IMR-90 (cell line): ENCODE data around the gene OGFR. TPM values are rescaled to one million over a fixed set of nuclear protein-coding genes. Genes with fewer than 3 reads are reported as not detected.

ENCODE experiments used
- ATAC-seq: fragments of 200-7000 bp; cut with Tn5 transposase; 2 replicates; pipeline ENCODE4 v1.9.1; 2020; ENCODE audit warnings: low read depth, mild to moderate bottlenecking, moderate library complexity
- BruUV-seq: library from RNA; stranded (reverse); fragments of 400-500 nt; replicated peaks from 2 replicates; lab custom pipeline; 2021; lab: Mats Ljungman, UMichigan
- CTCF ChIA-PET: fragments of 300-600 bp; formaldehyde crosslinking; extraction: SDS; loops from one replicate; lab custom pipeline; 2021; ENCODE audit warnings: antibody characterized with exemption; lab: Yijun Ruan, JAX
- POLR2A ChIA-PET: fragments of 300-600 bp; sonication (Branson Sonifier 250); formaldehyde crosslinking; loops from one replicate; lab custom pipeline; 2022; ENCODE audit warnings: antibody characterized with exemption; ENCODE audit not compliant: unreplicated experiment; lab: Charles Lee
- DNase-seq: peaks from one replicate; pipeline ENCODE4 v3.0.0; 2013
- H2AFZ ChIP-seq: replicated peaks from 2 replicates; pipeline ENCODE3; 2013; ENCODE audit warnings: low read length, mild to moderate bottlenecking; ENCODE audit not compliant: poor library complexity
- H2AK5ac ChIP-seq: 2 replicates; pipeline ENCODE4 v1.6.1; 2013; ENCODE audit warnings: low read depth, low read length, inconsistent platforms
- H2AK9ac ChIP-seq: replicated peaks from 2 replicates; pipeline ENCODE3; 2013; ENCODE audit warnings: mild to moderate bottlenecking, low read depth, low read length, moderate library complexity; ENCODE audit not compliant: poor library complexity
- H2BK120ac ChIP-seq: 2 replicates; pipeline ENCODE4 v1.6.1; 2013; ENCODE audit warnings: low read depth, low read length, inconsistent platforms
- H2BK15ac ChIP-seq: 3 replicates; pipeline ENCODE4 v1.6.1; 2013; ENCODE audit warnings: low read depth, low read length, inconsistent platforms
- H2BK20ac ChIP-seq: 2 replicates; pipeline ENCODE4 v1.6.1; 2013; ENCODE audit warnings: low read depth, mild to moderate bottlenecking, inconsistent platforms, low read length, moderate library complexity
- H2BK5ac ChIP-seq: 2 replicates; pipeline ENCODE4 v1.6.1; 2013; ENCODE audit warnings: mild to moderate bottlenecking, low read depth, low read length, inconsistent platforms; ENCODE audit not compliant: poor library complexity, severe bottlenecking
- H3K14ac ChIP-seq: replicated peaks from 2 replicates; pipeline ENCODE4 v1.6.1; 2013; ENCODE audit warnings: low read depth, low read length, inconsistent platforms
- H3K18ac ChIP-seq: 2 replicates; pipeline ENCODE4 v1.6.1; 2013; ENCODE audit warnings: low read depth, low read length, control low read depth
- H3K23ac ChIP-seq: 2 replicates; pipeline ENCODE4 v1.6.1; 2013; ENCODE audit warnings: low read depth, low read length, inconsistent platforms
- H3K27ac ChIP-seq: 2 replicates; pipeline ENCODE4 v1.5.1; 2013; ENCODE audit warnings: mild to moderate bottlenecking, control low read depth, low read length; ENCODE audit not compliant: insufficient read depth
- H3K27me3 ChIP-seq: 2 replicates; pipeline ENCODE4 v1.6.1; 2013; ENCODE audit warnings: low read length; ENCODE audit not compliant: control insufficient read depth, insufficient read depth
- H3K36me3 ChIP-seq: 2 replicates; pipeline ENCODE4 v1.6.1; 2013; ENCODE audit warnings: low read length, mixed read lengths; ENCODE audit not compliant: control insufficient read depth, insufficient read depth
- H3K4ac ChIP-seq: 2 replicates; pipeline ENCODE4 v1.6.1; 2013; ENCODE audit warnings: low read depth, low read length, inconsistent platforms
- H3K4me1 ChIP-seq: 2 replicates; pipeline ENCODE4 v1.6.1; 2013; ENCODE audit warnings: low read length, mixed read lengths; ENCODE audit not compliant: control insufficient read depth, insufficient read depth
- H3K4me2 ChIP-seq: 2 replicates; pipeline ENCODE4 v1.6.1; 2013; ENCODE audit warnings: low read depth, mild to moderate bottlenecking, control low read depth, low read length, moderate library complexity
- H3K4me3 ChIP-seq: 2 replicates; pipeline ENCODE4 v1.5.1; 2013; ENCODE audit warnings: low read depth, mild to moderate bottlenecking, control low read depth, low read length, moderate library complexity; ENCODE audit not compliant: insufficient read depth
- H3K56ac ChIP-seq: 2 replicates; pipeline ENCODE4 v1.6.1; 2013; ENCODE audit warnings: low read length, inconsistent platforms; ENCODE audit not compliant: insufficient read depth; ENCODE audit errors: extremely low read depth
- H3K79me1 ChIP-seq, 2 experiments: 2 replicates each; pipeline ENCODE4 v1.6.1; 2013; ENCODE audit warnings: low read length in 2 of 2, inconsistent platforms in 1 of 2, low read depth in 1 of 2
- H3K9ac ChIP-seq: 2 replicates; pipeline ENCODE4 v1.6.1; 2013; ENCODE audit warnings: low read depth, low read length, control low read depth
- H3K9me1 ChIP-seq: 2 replicates; pipeline ENCODE4 v1.6.1; 2013; ENCODE audit warnings: low read length, inconsistent platforms; ENCODE audit not compliant: insufficient read depth
- H3K9me3 ChIP-seq: 2 replicates; pipeline ENCODE4 v1.6.1; 2013; ENCODE audit warnings: low read length; ENCODE audit not compliant: control insufficient read depth, insufficient read depth
- H4K20me1 ChIP-seq: 2 replicates; pipeline ENCODE4 v1.6.1; 2013; ENCODE audit warnings: low read length, inconsistent platforms; ENCODE audit not compliant: insufficient read depth
- H4K5ac ChIP-seq: 2 replicates; pipeline ENCODE4 v1.6.1; 2013; ENCODE audit warnings: mild to moderate bottlenecking, low read depth, low read length, control low read depth
- H4K8ac ChIP-seq, 2 experiments: 2 replicates each; pipeline ENCODE4 v1.6.1; 2013; ENCODE audit warnings: low read depth in 2 of 2, low read length in 2 of 2, control low read depth in 1 of 2, inconsistent platforms in 1 of 2
- H4K91ac ChIP-seq: 2 replicates; pipeline ENCODE4 v1.6.1; 2013; ENCODE audit warnings: low read depth, low read length, inconsistent platforms; ENCODE audit not compliant: insufficient read depth
- BHLHE40 ChIP-seq: fragments of 150-350 bp; IDR thresholded peaks from 2 replicates; pipeline ENCODE4 v1.6.1; 2016; ENCODE audit warnings: mild to moderate bottlenecking, low read depth, low read length
- CEBPB ChIP-seq: IDR thresholded peaks from 2 replicates; pipeline ENCODE4 v1.6.1; 2012; ENCODE audit warnings: low read depth, low read length, improper control_type of control experiment
- CHD1 ChIP-seq: IDR thresholded peaks from 2 replicates; pipeline ENCODE4 v1.6.1; 2012; ENCODE audit warnings: low read depth, low read length, improper control_type of control experiment
- FOS ChIP-seq: fragments of 150-350 bp; IDR thresholded peaks from 2 replicates; pipeline ENCODE4 v1.6.1; 2016; ENCODE audit warnings: low read depth, low read length
- MAFK ChIP-seq: IDR thresholded peaks from 2 replicates; pipeline ENCODE4 v1.6.1; 2012; ENCODE audit warnings: low read depth, low read length, improper control_type of control experiment
- MAZ ChIP-seq: IDR thresholded peaks from 2 replicates; pipeline ENCODE4 v1.6.1; 2012; ENCODE audit warnings: low read depth, mild to moderate bottlenecking, low read length, improper control_type of control experiment, moderate library complexity, borderline replicate concordance
- MXI1 ChIP-seq: IDR thresholded peaks from 2 replicates; pipeline ENCODE4 v1.6.1; 2012; ENCODE audit warnings: low read depth, mild to moderate bottlenecking, low read length, moderate library complexity, borderline replicate concordance
- POLR2A ChIP-seq: IDR thresholded peaks from 2 replicates; pipeline ENCODE4 v1.6.1; 2012; ENCODE audit warnings: mild to moderate bottlenecking, low read depth, low read length
- RAD21 ChIP-seq: IDR thresholded peaks from 2 replicates; pipeline ENCODE4 v1.6.1; 2012; ENCODE audit warnings: low read length, improper control_type of control experiment
- RCOR1 ChIP-seq: IDR thresholded peaks from 2 replicates; pipeline ENCODE4 v1.6.1; 2012; ENCODE audit warnings: mild to moderate bottlenecking, low read length, improper control_type of control experiment; ENCODE audit not compliant: insufficient replicate concordance
- RFX5 ChIP-seq: IDR thresholded peaks from 2 replicates; pipeline ENCODE4 v1.8.0; 2012; ENCODE audit warnings: low read depth, mild to moderate bottlenecking, low read length, moderate library complexity
- SMC3 ChIP-seq: fragments of 150-350 bp; IDR thresholded peaks from 2 replicates; pipeline ENCODE4 v1.6.1; 2016; ENCODE audit warnings: low read depth, mild to moderate bottlenecking, antibody characterized with exemption, low read length, moderate library complexity
- WGBS, 2 experiments: methylation state at CpG; one replicate each; pipeline versions ENCODE4 v1.1.5 to v1.1.7; 2013; ENCODE audit warnings: missing lambda C conversion rate in 2 of 2; ENCODE audit not compliant: insufficient read length in 1 of 2; ENCODE audit errors: extremely low coverage in 2 of 2; 5-methylcytosine and 5-hydroxymethylcytosine counted together
- dilution Hi-C: fragments of 300-500 bp; cut with HindIII; formaldehyde crosslinking; loops from one replicate; pipeline ENCODE4 v1.14.3; 2018; ENCODE audit warnings: low sequenced_read_pairs; ENCODE audit not compliant: unreplicated experiment
- in situ Hi-C: fragments of 300-500 bp; cut with MboI; formaldehyde crosslinking; loops from 3 replicates; pipeline ENCODE4 v1.14.3; 2019; ENCODE audit warnings: low sequenced_read_pairs, inconsistent platforms, mixed read lengths
- intact Hi-C: fragments of 100-400 bp; cut with micrococcal nuclease; formaldehyde crosslinking; loops from 2 replicates; pipeline ENCODE4 v1.10.0; 2022
- polyA plus RNA-seq, 3 experiments: library from polyadenylated mRNA; depleted of rRNA; stranded (reverse); fragments of >200 nt; gene quantifications; 2 replicates each; pipeline ENCODE4 v1.2.3, GENCODE V29; 2012; ENCODE audit warnings: low replicate concordance in 1 of 3
- total RNA-seq: library from RNA; depleted of rRNA; stranded (reverse); fragments of >200 nt; gene quantifications from 2 replicates; pipeline ENCODE4 v1.2.3, GENCODE V29; 2012
- TF ChIP-seq, protein P1 (sequence below): conservative IDR thresholded peaks from 2 replicates; pipeline ENCODE4 v1.5.1; 2012; ENCODE audit warnings: mild to moderate bottlenecking, low read depth, low read length, improper control_type of control experiment
- TF ChIP-seq, protein P2 (sequence below): fragments of 150-350 bp; IDR thresholded peaks from 2 replicates; pipeline ENCODE4 v1.6.1; 2017; ENCODE audit warnings: mild to moderate bottlenecking, antibody characterized with exemption, low read length, low read depth

The OGFR gene
- total and polyA plus RNA-seq, 2 of the 4 experiments (the other 2 are of a cell fraction) = 22.4 to 30.1 TPM

DNA sequence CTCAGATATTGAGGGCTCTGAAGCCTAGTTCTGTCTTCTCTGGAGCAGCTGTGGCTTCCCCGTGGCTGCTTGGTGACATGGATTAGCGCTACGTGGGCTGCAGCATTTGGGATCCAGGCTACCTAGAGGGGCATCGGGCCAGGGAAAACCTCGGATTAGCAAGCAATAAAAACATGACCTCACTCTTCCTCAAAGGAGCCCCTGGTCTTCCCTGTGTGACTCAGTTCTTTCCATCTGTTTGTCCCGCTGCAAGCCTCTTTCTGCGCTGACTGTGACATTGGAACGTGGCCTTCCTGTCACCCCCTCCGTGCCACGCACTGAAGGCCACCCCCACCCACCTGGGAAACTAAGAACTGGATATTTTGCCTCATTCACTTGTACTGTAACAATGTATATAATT is 4.8 kb upstream of the OGFR start:
- BruUV-seq = no TSS peak
- Histone ChIP-seq H3K27ac (no peak overlapping the region), H4K5ac (no peak overlapping the region), H4K91ac (no peak overlapping the region), H4K8ac (no peak overlapping the region), H3K18ac (no peak overlapping the region), H3K14ac (no peak overlapping the region), H3K56ac (no peak overlapping the region), H3K4ac (no peak overlapping the region), H3K9me1 (no peaks in the 10 kb centered on the region), H3K79me1 (peaks cover 11 to 15% of the 10 kb centered on the region in 2 experiments), H3K23ac (no peak overlapping the region), H3K27me3 (no peaks in the 10 kb centered on the region), H2AK5ac (no peak overlapping the region), H2AFZ (no peak overlapping the region), H2BK15ac (no peak overlapping the region), H3K36me3 (peaks cover 32% of the 10 kb centered on the region), H2BK5ac (no peak overlapping the region), H3K9me3 (no peaks in the 10 kb centered on the region), H3K4me2 (no peak overlapping the region), H4K20me1 (peaks cover 14% of the 10 kb centered on the region), H2BK120ac (no peak overlapping the region), H3K4me3 (no peak overlapping the region), H3K4me1 (peaks cover 6% of the 10 kb centered on the region), H2AK9ac (no peak overlapping the region), H3K9ac (no peak overlapping the region), H2BK20ac (no peak overlapping the region)
- DNase-seq (no peak), ATAC-seq (no peak)
- ChIA-PET CTCF (no interaction called here), POLR2A (interaction anchor here (0.6 kb wide), 1 partner anchor 707 kb away, joined by 11 read pairs; no protein-coding TSS in a partner anchor)
- dilution Hi-C loops (no loop called here), in situ Hi-C loops (no loop called here), intact Hi-C loops (no loop called here)
- 85% methylated on average over 4 of the region's 10 CpGs; no CpG with 5 or more reads in 1 of the 2 experiments for WGBS, 2 experiments
- TF ChIP-seq POLR2A (no peak), MAZ (no peak), MAFK (no peak), CHD1 (no peak), SMC3 (no peak), CEBPB (no peak), FOS (no peak), RAD21 (no peak), RFX5 (no peak), BHLHE40 (no peak), MXI1 (no peak), RCOR1 (no peak)
- TF ChIP-seq, protein P1, sequence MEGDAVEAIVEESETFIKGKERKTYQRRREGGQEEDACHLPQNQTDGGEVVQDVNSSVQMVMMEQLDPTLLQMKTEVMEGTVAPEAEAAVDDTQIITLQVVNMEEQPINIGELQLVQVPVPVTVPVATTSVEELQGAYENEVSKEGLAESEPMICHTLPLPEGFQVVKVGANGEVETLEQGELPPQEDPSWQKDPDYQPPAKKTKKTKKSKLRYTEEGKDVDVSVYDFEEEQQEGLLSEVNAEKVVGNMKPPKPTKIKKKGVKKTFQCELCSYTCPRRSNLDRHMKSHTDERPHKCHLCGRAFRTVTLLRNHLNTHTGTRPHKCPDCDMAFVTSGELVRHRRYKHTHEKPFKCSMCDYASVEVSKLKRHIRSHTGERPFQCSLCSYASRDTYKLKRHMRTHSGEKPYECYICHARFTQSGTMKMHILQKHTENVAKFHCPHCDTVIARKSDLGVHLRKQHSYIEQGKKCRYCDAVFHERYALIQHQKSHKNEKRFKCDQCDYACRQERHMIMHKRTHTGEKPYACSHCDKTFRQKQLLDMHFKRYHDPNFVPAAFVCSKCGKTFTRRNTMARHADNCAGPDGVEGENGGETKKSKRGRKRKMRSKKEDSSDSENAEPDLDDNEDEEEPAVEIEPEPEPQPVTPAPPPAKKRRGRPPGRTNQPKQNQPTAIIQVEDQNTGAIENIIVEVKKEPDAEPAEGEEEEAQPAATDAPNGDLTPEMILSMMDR = no peak
- TF ChIP-seq, protein P2, sequence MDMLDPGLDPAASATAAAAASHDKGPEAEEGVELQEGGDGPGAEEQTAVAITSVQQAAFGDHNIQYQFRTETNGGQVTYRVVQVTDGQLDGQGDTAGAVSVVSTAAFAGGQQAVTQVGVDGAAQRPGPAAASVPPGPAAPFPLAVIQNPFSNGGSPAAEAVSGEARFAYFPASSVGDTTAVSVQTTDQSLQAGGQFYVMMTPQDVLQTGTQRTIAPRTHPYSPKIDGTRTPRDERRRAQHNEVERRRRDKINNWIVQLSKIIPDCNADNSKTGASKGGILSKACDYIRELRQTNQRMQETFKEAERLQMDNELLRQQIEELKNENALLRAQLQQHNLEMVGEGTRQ = no peak
